HG03175 (cell line): ENCODE measurements around the gene ZNF333.
"Not testable (repeated sequence)": the region's sequence is repeated elsewhere in the genome, so short reads cannot be mapped to it uniquely, and the experiment has no call there.

Source experiments
- ATAC-seq: cut with Tn5 transposase; IDR thresholded peaks from one replicate; pipeline ENCODE4 v1.9.1; 2021; ENCODE audit warnings: mild to moderate bottlenecking, moderate library complexity; ENCODE audit not compliant: unreplicated experiment

Gene ZNF333

DNA sequence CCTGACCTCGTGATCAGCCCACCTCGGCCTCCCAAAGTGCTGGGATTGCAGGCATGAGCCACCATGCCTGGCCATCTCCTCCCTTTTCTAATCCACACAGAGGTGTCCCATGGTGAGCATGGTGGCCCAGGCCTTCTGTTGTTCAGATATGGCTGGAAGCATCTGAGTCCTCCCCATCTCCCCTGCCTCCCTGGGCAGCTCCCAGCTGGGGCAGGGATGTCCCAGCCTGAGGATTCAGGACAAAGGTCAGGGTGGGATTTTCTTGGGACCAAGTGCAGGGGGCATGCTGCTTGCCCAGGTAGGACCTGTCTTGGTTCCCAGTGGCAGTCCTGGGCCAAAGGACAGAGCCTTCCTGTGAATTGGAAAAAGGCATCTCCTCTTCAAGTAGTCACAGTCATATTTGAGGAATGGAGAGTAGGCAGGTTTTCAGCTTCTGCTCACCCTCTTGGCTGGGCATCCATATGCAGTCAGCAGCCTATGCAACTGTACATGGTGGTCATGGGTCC is 77.7 kb downstream of the ZNF333 start:
- ATAC-seq: no peak

- no peak for ATAC-seq
These were observed 78.2 kb downstream of the ZNF333 start for GRCh38 chr19:14768001-14768400.

- ATAC-seq: no peak
These were observed 79.4 kb downstream of the ZNF333 start for GRCh38 chr19:14769201-14769600.

DNA sequence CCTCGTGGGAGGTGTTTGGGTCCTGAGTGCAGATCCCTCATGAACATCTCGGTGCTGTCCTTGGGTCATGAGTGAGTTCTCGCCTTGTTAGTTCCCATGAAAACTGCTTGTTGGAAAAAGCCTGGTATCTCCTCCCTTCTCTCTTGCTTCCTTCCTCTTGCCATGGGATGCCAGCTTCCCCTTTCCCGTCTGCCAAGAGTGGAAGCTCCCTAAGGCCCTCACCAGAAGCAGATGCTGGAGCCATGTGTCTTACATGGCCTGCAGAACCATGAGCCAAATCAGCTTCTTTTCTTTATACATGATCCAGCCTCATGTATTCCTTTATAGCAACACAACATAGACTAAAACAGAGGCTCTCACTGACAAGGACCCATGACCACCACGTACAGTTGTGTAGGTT is 80.3 kb downstream of the ZNF333 start:
- ATAC-seq: no peak

GRCh38 chr19:14770944-14771839 is 81.3 kb downstream of the ZNF333 start:
- no peak for ATAC-seq

DNA sequence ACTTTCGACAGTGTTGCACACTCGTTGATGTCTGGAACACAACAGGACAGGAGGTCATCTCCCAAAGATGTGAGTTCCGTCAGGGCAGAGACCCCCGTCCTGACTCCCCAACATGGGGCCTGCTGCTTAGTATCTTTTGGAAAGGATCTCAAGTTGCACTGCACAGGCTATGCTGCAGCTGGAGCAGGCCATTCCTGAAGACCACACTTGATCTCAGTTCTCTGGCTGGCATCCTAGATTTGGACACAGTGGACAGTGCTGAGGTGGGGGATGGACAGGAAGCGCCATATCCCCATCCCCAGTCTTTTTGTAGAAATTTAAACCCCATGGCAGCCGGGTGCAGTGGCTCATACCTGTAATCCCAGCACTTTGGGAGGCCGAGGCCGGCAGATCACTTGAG is 82.6 kb downstream of the ZNF333 start:
- no peak for ATAC-seq

GRCh38 chr19:14772995-14773394 is 83.1 kb downstream of the ZNF333 start:
- ATAC-seq: no peak

DNA sequence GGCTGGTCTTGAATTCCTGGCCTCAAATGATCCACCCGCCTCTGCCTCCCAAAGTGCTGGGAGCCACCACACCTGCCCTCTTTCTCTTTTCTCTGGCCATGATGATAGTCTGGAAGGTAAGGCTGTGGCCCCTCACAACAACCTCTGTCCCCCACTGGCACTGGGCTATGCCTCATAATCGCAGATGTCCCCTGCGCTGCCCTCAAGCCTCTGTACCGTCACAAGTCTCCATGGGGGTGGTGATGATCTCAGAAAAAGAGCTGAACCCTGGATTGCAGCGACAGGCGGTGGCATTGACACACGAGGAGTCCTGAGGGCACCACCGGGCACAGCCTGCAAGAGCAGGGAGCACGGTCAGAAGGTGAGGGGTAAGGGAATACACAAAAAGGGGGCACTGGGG is 83.9 kb downstream of the ZNF333 start:
- not testable (repeated sequence) for ATAC-seq

- no peak for ATAC-seq
These were observed 84.5 kb downstream of the ZNF333 start for GRCh38 chr19:14774373-14774772.

DNA sequence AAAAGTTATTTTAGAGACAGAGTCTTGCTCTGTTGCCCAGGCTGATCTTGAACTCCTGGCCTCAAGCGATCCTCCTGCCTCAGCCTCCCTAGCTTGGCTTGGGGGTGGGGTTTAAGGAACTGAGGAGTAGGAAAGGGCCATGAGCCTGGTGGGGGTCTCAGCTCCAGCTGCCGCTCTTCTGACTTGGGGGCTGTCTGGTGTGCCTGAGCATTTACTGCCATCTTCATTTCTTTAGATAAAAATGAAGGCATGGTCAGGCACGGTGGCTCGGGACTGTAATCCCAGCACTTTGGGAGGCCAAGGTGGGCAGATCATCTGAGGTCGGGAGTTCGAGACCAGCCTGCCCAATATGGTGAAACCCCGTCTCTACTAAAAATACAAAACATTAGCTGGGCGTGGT is 85.5 kb downstream of the ZNF333 start:
- ATAC-seq: not testable (repeated sequence)

- no peak for ATAC-seq
These were observed 86.2 kb downstream of the ZNF333 start for GRCh38 chr19:14775869-14776586.

GRCh38 chr19:14777645-14778044 is 87.8 kb downstream of the ZNF333 start:
- ATAC-seq: not testable (repeated sequence)

DNA sequence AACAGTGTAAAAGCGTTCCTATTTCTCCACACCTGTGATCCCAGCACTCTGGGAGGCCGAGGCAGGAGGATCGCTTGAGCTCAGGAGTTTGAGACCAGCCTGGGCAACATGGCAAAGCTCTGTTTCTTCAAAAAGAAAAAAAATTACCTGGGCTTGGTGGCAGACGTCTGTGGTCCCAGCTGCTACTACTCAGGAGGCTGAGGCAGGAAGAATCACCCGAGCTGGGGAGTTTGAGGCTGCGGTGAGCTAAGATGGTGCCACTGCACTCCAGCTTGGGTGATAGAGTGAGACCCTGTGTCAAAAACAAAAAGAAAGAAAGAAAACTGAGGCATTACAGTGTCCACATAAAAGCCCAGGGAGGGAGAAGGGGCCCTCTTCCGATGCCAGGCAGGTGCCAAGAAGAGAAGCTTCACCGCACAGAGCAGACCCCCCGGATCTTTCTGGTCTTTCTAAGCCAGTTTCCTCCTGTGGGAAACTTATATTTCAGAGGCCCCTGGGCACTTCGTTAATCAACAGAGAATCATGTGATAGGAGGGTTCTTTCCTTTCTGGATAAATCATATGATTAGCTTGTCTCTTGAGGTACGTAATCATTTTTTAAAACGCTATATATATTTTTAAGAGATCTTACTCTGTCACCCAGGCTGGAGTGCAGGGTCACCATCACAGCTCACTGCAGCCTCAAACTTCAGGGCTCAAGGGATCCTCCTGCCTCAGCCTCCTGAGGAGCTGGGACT is 88.4 kb downstream of the ZNF333 start, which contains the start of gene ADGRE2:
Gene ADGRE2 (minus strand): TSS at position 451 of the 736 bp plus-strand sequence. CDS start 1,804 bp downstream, outside the sequence.
- not testable (repeated sequence) for ATAC-seq

GRCh38 chr19:14779151-14779550 is 89.3 kb downstream of the ZNF333 start:
- no peak for ATAC-seq

DNA sequence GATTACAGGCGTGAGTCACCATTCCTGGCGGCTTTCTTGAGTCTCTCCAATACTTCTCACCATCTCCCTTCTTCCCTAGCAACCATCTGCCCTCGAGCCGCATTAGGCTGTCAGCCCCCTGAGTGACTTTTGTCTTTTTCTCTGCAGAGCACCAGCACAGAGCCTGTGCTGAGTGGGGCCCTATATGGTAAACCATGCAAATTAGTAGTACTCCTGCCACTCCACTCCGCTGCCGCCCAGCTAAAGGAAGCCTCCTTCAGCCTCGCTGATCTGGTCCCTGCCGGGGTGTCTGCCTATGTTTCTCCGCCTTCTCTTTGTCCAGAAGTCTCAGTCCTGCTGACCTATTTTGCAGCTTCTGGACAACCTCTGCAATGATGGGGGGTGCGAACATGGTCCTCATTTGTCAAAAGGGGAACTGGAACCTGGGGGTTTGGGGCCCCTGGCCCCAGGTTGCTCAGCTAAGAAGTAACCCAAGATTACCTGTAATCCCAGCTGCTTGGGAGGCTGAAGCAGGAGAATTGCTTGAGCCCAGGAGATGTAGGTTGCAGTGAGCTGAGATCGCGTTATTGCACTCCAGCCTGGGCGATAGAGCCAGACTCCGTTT is 90.9 kb downstream of the ZNF333 start:
- ATAC-seq: not testable (repeated sequence)

GRCh38 chr19:14781713-14782536 is 92.1 kb downstream of the ZNF333 start:
- ATAC-seq: not testable (repeated sequence)

DNA sequence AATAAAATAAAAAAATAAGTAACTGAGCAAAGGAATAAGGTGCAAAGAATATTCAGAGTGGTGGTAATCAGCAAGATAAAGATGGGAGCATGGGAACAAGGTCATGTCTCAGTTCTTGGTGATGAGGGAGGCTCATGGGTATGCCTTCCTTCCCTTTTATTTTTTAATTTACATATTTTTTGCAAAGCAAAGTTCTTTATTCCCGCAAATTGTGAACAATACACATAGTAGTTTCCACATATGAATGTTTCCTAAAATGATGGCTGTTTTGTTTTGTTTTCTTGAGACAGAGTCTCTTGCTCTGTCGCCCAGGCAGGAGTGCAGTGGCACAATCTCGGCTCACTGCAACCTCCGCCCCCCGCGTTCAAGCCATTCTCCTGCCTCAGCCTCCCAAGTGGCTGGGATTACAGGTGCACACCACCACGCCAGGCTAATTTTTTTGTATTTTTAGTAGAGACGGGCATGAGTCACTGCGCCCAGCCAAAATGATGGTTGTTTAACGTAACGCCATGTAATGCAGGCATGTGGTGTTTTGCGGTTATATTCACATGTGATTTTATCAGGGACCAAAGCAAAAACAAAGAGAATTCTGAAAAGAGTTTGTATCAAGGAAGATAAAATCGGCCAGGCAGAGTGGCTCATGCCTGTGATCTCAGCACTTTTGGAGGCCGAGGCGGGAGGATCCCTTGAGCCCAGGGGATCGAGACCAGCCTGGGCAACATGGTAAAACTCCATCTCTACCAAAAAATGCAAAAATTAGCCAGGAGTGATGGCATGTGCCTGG is 93.0 kb downstream of the ZNF333 start:
- ATAC-seq: no peak
